Right lobe of liver (tissue), 6 donors: ENCODE measurements around the gene NTN1. TPM values are rescaled to one million over a fixed set of nuclear protein-coding genes. Genes with fewer than 3 reads are reported as not detected.

Experiments
- ATAC-seq, 4 donors: fragments of 200-7000 bp; cut with Tn5 transposase; one replicate each; pipeline ENCODE4 v1.9.1; 2020; ENCODE audit warnings: mild to moderate bottlenecking in 4 of 4, moderate library complexity in 4 of 4
- DNase-seq, 3 donors: peaks; one replicate each; pipeline ENCODE4 v3.0.0-alpha.2; 2020
- H3K27ac ChIP-seq, 3 donors: fragments of 200-600 bp; one replicate each; pipeline ENCODE4 v1.8.0; 2022
- H3K27me3 ChIP-seq, 2 donors: fragments of 200-600 bp; one replicate each; pipeline ENCODE4 v1.8.0; 2022
- H3K36me3 ChIP-seq, 4 donors: fragments of 200-600 bp; sonication (generic) in 1 of 4; one replicate each; pipeline versions ENCODE4 v1.5.1 to v1.8.0; 2017 to 2022; ENCODE audit warnings: control low read depth in 1 of 4
- H3K4me1 ChIP-seq, 4 donors: fragments of 200-600 bp; sonication (generic) in 1 of 4; one replicate each; pipeline versions ENCODE4 v1.5.1 to v1.8.0; 2017 to 2022; ENCODE audit warnings: control low read depth in 1 of 4
- H3K4me3 ChIP-seq, 3 donors: fragments of 200-600 bp; one replicate each; pipeline ENCODE4 v1.8.0; 2022
- H3K9me3 ChIP-seq, 4 donors: fragments of 200-600 bp; sonication (generic) in 1 of 4; one replicate each; pipeline versions ENCODE4 v1.5.1 to v1.8.0; 2017 to 2022; ENCODE audit warnings: control low read depth in 1 of 4
- POLR2A ChIP-seq: fragments of 450-650 bp; IDR thresholded peaks from one replicate; pipeline ENCODE4 v1.6.1; 2017; ENCODE audit warnings: antibody characterized with exemption, mild to moderate bottlenecking
- WGBS: methylation state at CpG from one replicate; pipeline ENCODE4 v1.1.6; 2018; ENCODE audit warnings: low coverage, low lambda C conversion rate; ENCODE audit not compliant: insufficient coverage; ENCODE audit errors: missing lambda C conversion rate; 5-methylcytosine and 5-hydroxymethylcytosine counted together
- intact Hi-C, 2 donors: fragments of 100-400 bp; cut with DNase I; formaldehyde crosslinking; loops; one replicate each; pipeline versions ENCODE4 v1.11.2 to v1.14.1; 2022
- long read RNA-seq: library from polyadenylated mRNA; unstranded; transcript quantifications from one replicate; pipeline ENCODE4 v2.0.0, GENCODE V29; 2019
- total RNA-seq, 6 experiments: library from RNA; depleted of rRNA in 2 of 6; stranded (reverse); fragments of >200 nt in 2 of 6; fragmentation: NEBNext Ultra II Directional in 3 of 6; extraction: Animal tissue kit (Norgen Biotek cat#: 25700) in 3 of 6; gene quantifications; one replicate each; pipeline versions ENCODE4 v1.1.0 to v1.2.4, GENCODE V29; 2016 to 2023
- TF ChIP-seq, protein P1 (sequence below), 4 donors: fragments of 200-600 bp in 3 of 4; fragments of 450-650 bp in 1 of 4; IDR thresholded peaks; one replicate each; pipeline versions ENCODE4 v1.5.1 to v1.8.0; 2016 to 2022; ENCODE audit warnings: antibody characterized with exemption in 4 of 4, mild to moderate bottlenecking in 2 of 4
- donor health status: DM: no; HTN: yes; CAD: no.
- donor health status: DM: no; HTN: no; CAD: no.
- donor health status: DM: no; HTN: no; CAD: no.
- donor health status: DM: no; HTN: yes; CAD: no.
- donor health status: DM: no; HTN: yes; CAD: no.

NTN1 gene
- 10 to 100 TPM in 2 of 6 experiments, 1 to 10 TPM in 4; 3.5 to 12.5 (median 8.5) TPM for total RNA-seq
- long read RNA-seq, partial matches to known transcripts, result 0 of 1 reads
- long read RNA-seq, other reads (novel, unspliced or antisense), result 1 of 1 reads

DNA sequence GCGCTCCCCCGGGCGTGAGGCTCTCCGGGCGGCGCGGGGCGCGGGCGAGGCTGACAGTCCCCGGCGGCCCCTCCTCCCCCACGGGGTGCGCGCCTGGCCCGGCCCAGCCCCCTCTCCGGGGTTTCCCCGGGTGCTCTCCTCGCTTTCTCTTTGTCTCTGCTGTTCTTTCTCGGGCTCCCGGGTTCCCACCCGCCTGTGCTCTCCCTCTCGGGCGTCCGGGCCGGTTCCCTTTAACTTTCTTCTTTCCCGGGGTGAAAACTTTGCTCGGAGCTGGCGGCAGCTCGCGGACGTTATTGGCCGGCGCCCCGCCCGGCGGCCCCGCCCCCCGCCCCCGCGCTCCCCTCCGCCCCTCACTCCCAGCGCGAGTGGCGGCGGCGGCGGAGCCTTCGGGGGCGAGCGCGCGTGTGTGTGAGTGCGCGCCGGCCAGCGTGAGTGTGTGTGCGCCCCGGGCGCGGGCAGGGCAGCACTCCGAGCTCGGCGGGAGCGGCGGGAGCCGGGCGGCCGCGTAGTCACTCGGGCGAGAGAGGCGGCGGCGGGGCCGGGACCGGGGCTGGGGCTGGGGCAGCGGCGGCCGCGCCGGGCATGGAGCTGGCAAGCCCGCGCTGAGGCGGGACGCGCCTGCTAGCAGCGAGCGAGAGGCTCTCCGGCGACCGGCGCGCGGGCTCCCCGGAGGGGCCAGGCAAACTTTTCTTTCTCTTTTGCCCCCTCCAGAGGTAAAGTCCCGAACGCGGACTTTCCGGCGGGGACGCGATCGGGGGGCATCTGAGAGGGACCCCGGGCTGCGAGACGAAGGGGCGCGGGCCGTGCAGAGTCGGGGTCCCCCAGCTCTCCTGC, at the start of gene NTN1:
NTN1 (plus strand) TSS at position 353 of the 834 bp plus-strand sequence. CDS start 864 bp downstream, outside the sequence.
- Histone ChIP-seq H3K36me3 (no peaks in the 10 kb centered on the region), H3K27me3 (no peaks in the 10 kb centered on the region), H3K9me3 (no peaks in the 10 kb centered on the region), H3K4me3 (peak within 1 kb of the TSS; percentile 66 to 73 (median 67)), H3K4me1 (peaks cover 0 to 15% (median 0%) of the 10 kb centered on the region in 4 donors), H3K27ac (peak within 1 kb of the TSS in 2 of 3 donors; percentile 21 to 65)
- ATAC-seq, result peak; percentile 78 to 86 (median 80)
- DNase-seq, result peak; percentile 68 to 76 (median 70)
- TF ChIP-seq POLR2A, result peak; percentile 46
- TF ChIP-seq, protein P1, sequence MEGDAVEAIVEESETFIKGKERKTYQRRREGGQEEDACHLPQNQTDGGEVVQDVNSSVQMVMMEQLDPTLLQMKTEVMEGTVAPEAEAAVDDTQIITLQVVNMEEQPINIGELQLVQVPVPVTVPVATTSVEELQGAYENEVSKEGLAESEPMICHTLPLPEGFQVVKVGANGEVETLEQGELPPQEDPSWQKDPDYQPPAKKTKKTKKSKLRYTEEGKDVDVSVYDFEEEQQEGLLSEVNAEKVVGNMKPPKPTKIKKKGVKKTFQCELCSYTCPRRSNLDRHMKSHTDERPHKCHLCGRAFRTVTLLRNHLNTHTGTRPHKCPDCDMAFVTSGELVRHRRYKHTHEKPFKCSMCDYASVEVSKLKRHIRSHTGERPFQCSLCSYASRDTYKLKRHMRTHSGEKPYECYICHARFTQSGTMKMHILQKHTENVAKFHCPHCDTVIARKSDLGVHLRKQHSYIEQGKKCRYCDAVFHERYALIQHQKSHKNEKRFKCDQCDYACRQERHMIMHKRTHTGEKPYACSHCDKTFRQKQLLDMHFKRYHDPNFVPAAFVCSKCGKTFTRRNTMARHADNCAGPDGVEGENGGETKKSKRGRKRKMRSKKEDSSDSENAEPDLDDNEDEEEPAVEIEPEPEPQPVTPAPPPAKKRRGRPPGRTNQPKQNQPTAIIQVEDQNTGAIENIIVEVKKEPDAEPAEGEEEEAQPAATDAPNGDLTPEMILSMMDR (IDR thresholded peaks at IDR 0.05), result no peak
- 0% methylated on average over 17 of the region's 111 CpGs for WGBS
- intact Hi-C loops, result no loop called here

DNA sequence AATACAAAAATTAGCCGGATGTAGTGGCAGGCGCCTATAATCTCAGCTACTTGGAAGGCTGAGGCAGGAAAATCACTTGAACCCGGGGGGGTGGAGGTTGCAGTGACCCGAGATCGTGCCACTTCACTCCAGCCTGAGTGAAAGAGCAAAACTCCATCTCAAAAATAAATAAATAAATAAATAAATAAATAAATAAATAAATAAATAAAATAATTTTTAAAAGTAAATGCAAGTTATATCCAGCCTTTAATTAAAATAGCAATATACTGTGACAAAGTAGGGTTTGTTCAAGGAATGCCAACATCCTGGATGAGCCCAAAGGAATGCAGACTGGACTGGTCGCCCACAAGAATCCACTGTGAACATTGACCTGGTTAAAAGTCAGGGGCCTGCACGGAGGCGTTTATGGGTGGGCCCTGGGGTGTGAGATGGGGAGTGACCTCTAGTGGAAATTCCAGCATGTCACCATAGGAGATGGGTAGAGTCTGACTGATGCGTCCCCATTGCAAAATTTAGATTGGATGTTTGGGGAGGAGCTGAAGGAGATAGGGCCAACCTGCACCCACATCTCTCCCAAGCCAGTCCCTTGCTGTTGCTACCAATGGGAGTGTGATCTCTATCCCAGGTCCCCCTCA, 46.1 kb upstream of the NTN1 start:
- TF ChIP-seq, protein P1 (IDR thresholded peaks at IDR 0.05), result no peak
- TF ChIP-seq POLR2A, result no peak
- no peak for DNase-seq
- intact Hi-C loops, result no loop called here
- Histone ChIP-seq H3K4me3 (no peak overlapping the region), H3K27ac (no peak overlapping the region), H3K27me3 (no peaks in the 10 kb centered on the region), H3K4me1 (no peaks in the 10 kb centered on the region), H3K36me3 (no peaks in the 10 kb centered on the region), H3K9me3 (no peaks in the 10 kb centered on the region)
- 60% methylated on average over 7 of the region's 9 CpGs for WGBS
- peak in 1 of 4 donors; percentile 16 for ATAC-seq

DNA sequence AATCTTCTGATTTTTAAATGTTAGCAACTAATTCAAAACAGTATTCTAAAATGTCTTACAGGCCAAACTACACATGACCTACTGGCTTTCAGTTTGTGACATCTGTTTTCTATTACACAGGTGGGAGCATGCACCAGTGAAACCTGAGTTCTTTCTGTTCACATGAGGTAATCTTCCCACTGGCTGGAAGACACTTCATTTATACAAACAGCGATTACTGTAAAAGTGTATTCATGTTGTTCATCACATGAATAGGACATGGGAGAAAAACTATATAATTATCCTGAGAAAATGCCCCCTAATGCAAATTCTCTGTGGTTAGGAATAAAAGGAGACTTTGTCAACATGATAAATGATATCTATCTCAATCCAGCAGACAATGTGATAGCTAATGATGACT, 44.7 kb upstream of the NTN1 start:
- 91% methylated on average over 1 of the region's 1 CpG for WGBS
- intact Hi-C loops, result no loop called here
- no peak for ATAC-seq
- H3K27me3 ChIP-seq, result no peaks in the 10 kb centered on the region
- H3K4me1 ChIP-seq, result no peaks in the 10 kb centered on the region
- no peak overlapping the region for H3K4me3 ChIP-seq
- no peak for TF ChIP-seq POLR2A
- TF ChIP-seq, protein P1 (IDR thresholded peaks at IDR 0.05), result no peak
- no peak for DNase-seq
- no peaks in the 10 kb centered on the region for H3K36me3 ChIP-seq
- no peaks in the 10 kb centered on the region for H3K9me3 ChIP-seq
- no peak overlapping the region for H3K27ac ChIP-seq

DNA sequence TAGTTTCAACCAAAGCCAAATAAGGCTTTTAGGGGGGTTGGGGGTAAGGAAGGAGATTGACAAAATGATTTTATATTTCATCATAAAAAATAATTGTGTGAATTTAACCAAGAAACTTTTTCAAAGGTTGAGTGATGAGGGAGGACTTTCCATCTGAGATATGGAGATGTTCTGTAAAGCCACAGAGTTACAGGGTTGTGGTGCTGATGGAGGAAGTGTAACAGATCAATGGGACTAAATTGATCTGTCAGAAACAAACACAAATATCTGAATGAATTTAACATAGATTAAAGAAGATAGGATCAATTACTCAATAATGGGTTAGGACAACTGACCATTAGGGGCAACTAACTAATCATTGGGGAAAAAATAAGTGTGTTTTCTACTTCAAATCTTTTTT, 41.6 kb upstream of the NTN1 start:
- TF ChIP-seq POLR2A, result no peak
- TF ChIP-seq, protein P1 (IDR thresholded peaks at IDR 0.05), result no peak
- Histone ChIP-seq H3K36me3 (no peaks in the 10 kb centered on the region), H3K27ac (no peak overlapping the region), H3K27me3 (no peaks in the 10 kb centered on the region), H3K4me3 (no peak overlapping the region), H3K4me1 (no peaks in the 10 kb centered on the region), H3K9me3 (no peaks in the 10 kb centered on the region)
- no peak for ATAC-seq
- no peak for DNase-seq
- intact Hi-C loops, result no loop called here
